Stimulated activated CD4-positive, alpha-beta T cell treated with anti-CD3 and anti-CD28 coated beads, Interleukin-12 subunit alpha, Interleukin-12 subunit beta, amount 100 ng/mL, for 24 hours (primary cell): Measurements from ENCODE around the gene NDUFB2.
"Not testable (repeated sequence)": the region's sequence is repeated elsewhere in the genome, so short reads cannot be mapped to it uniquely, and the experiment has no call there.

Source experiments
- DNase-seq, 2 experiments: peaks; one replicate each; pipeline ENCODE4 v3.0.0-alpha.2; 2020; ENCODE audit warnings: low read depth in 2 of 2

The NDUFB2 gene

GRCh38 chr7:140734096-140734495, 37.6 kb downstream of the NDUFB2 start:
- no peak for DNase-seq

- DNase-seq = no peak
Measured at GRCh38 chr7:140734729-140735128, 38.2 kb downstream of the NDUFB2 start.

GRCh38 chr7:140738280-140738679, 41.8 kb downstream of the NDUFB2 start:
- no peak for DNase-seq

- not testable (repeated sequence) for DNase-seq
Measured at GRCh38 chr7:140743255-140743654, 46.7 kb downstream of the NDUFB2 start.

- DNase-seq = no peak
Measured at GRCh38 chr7:140744005-140744404, 47.5 kb downstream of the NDUFB2 start.

- DNase-seq = no peak
Measured at GRCh38 chr7:140745266-140746058, 49.0 kb downstream of the NDUFB2 start.

GRCh38 chr7:140746751-140747150, 50.2 kb downstream of the NDUFB2 start:
- DNase-seq = no peak

GRCh38 chr7:140752533-140752932, 56.0 kb downstream of the NDUFB2 start:
- DNase-seq = no peak

GRCh38 chr7:140754506-140754905, 58.0 kb downstream of the NDUFB2 start:
- no peak for DNase-seq
